ENCODE measurements around the gene ABR. TPM values are rescaled to one million over a fixed set of nuclear protein-coding genes. Genes with fewer than 3 reads are reported as not detected.

Gene ABR
- total RNA-seq, 1 experiment from 2014 or later = 5.6 TPM

GRCh38 chr17:1021147-1021546 lies 158.6 kb downstream of the ABR start:
- H3K4me3 ChIP-seq = no peak overlapping the region
- DNase-seq = no peak
- no peak overlapping the region for H3K27ac ChIP-seq
- H3K4me1 ChIP-seq = no peaks in the 10 kb centered on the region
- H3K9me3 ChIP-seq (replicated peaks) = no peaks in the 10 kb centered on the region
- H3K27me3 ChIP-seq = no peaks in the 10 kb centered on the region
- H3K36me3 ChIP-seq = no peaks in the 10 kb centered on the region

- Histone ChIP-seq H3K27ac (no peak overlapping the region), H3K4me1 (no peaks in the 10 kb centered on the region), H3K9me3 (replicated peaks) (no peaks in the 10 kb centered on the region), H3K36me3 (no peaks in the 10 kb centered on the region), H3K4me3 (no peak overlapping the region), H3K27me3 (no peaks in the 10 kb centered on the region)
- DNase-seq = no peak
Observed at GRCh38 chr17:1019451-1019850, 160.3 kb downstream of the ABR start.

- no peak overlapping the region for H3K27ac ChIP-seq
Observed at GRCh38 chr17:1018547-1018946, 161.2 kb downstream of the ABR start.

GRCh38 chr17:1013729-1014090 lies 166.1 kb downstream of the ABR start:
- no peaks in the 10 kb centered on the region for H3K27me3 ChIP-seq
- peaks cover 8% of the 10 kb centered on the region; the same call in 1 of the 2 replicates for H3K4me1 ChIP-seq
- no peak overlapping the region for H3K27ac ChIP-seq
- DNase-seq = no peak
- H3K9me3 ChIP-seq (replicated peaks) = no peaks in the 10 kb centered on the region
- H3K4me3 ChIP-seq = no peak overlapping the region
- no peaks in the 10 kb centered on the region for H3K36me3 ChIP-seq

More at GRCh38 chr17:1018547-1018946, 161.2 kb downstream of the ABR start:
- no peaks in the 10 kb centered on the region for H3K27me3 ChIP-seq
- H3K9me3 ChIP-seq (replicated peaks) = no peaks in the 10 kb centered on the region
- DNase-seq = no peak
- H3K4me3 ChIP-seq = no peak overlapping the region
- H3K4me1 ChIP-seq = no peaks in the 10 kb centered on the region
- H3K36me3 ChIP-seq = no peaks in the 10 kb centered on the region

GRCh38 chr17:1012823-1013728 lies 166.7 kb downstream of the ABR start:
- Histone ChIP-seq H3K36me3 (no peaks in the 10 kb centered on the region), H3K9me3 (replicated peaks) (no peaks in the 10 kb centered on the region), H3K27ac (no peak overlapping the region), H3K4me1 (peaks cover 8% of the 10 kb centered on the region; the same call in 1 of the 2 replicates), H3K27me3 (no peaks in the 10 kb centered on the region), H3K4me3 (no peak overlapping the region)
- DNase-seq = no peak

GRCh38 chr17:1011760-1012735 lies 167.7 kb downstream of the ABR start:
- no peak for DNase-seq
- H3K36me3 ChIP-seq = no peaks in the 10 kb centered on the region
- no peak overlapping the region for H3K27ac ChIP-seq
- no peak overlapping the region for H3K4me3 ChIP-seq
- H3K27me3 ChIP-seq = no peaks in the 10 kb centered on the region
- peaks cover 8% of the 10 kb centered on the region; the same call in 1 of the 2 replicates for H3K4me1 ChIP-seq
- H3K9me3 ChIP-seq (replicated peaks) = no peaks in the 10 kb centered on the region

- Histone ChIP-seq H3K36me3 (no peaks in the 10 kb centered on the region), H3K4me3 (no peak overlapping the region), H3K4me1 (peaks cover 8% of the 10 kb centered on the region; the same call in 1 of the 2 replicates)
Observed at GRCh38 chr17:1011138-1011537, 168.6 kb downstream of the ABR start.

GRCh38 chr17:1010586-1010985 lies 169.2 kb downstream of the ABR start:
- Histone ChIP-seq H3K36me3 (no peaks in the 10 kb centered on the region), H3K27me3 (no peaks in the 10 kb centered on the region), H3K4me1 (peaks cover 8% of the 10 kb centered on the region; the same call in 1 of the 2 replicates), H3K4me3 (no peak overlapping the region), H3K27ac (no peak overlapping the region), H3K9me3 (replicated peaks) (no peaks in the 10 kb centered on the region)
- DNase-seq = no peak

More at GRCh38 chr17:1011138-1011537, 168.6 kb downstream of the ABR start:
- no peaks in the 10 kb centered on the region for H3K27me3 ChIP-seq
- DNase-seq = no peak
- H3K9me3 ChIP-seq (replicated peaks) = no peaks in the 10 kb centered on the region
- H3K27ac ChIP-seq = no peak overlapping the region

- Histone ChIP-seq H3K4me1 (peaks cover 8% of the 10 kb centered on the region; the same call in 1 of the 2 replicates), H3K36me3 (no peaks in the 10 kb centered on the region), H3K4me3 (no peak overlapping the region)
Observed at GRCh38 chr17:1010086-1010450, 169.7 kb downstream of the ABR start.

GRCh38 chr17:1009229-1010085 lies 170.3 kb downstream of the ABR start:
- no peak overlapping the region for H3K27ac ChIP-seq
- no peak overlapping the region for H3K4me3 ChIP-seq
- H3K9me3 ChIP-seq (replicated peaks) = no peaks in the 10 kb centered on the region
- H3K36me3 ChIP-seq = no peaks in the 10 kb centered on the region; the same call in 1 of the 2 replicates
- peak; percentile 44 to 59 for DNase-seq
- no peaks in the 10 kb centered on the region for H3K27me3 ChIP-seq
- H3K4me1 ChIP-seq = peaks cover 8% of the 10 kb centered on the region; the same call in 1 of the 2 replicates

More at GRCh38 chr17:1010086-1010450, 169.7 kb downstream of the ABR start:
- H3K27me3 ChIP-seq = no peaks in the 10 kb centered on the region
- DNase-seq = no peak
- H3K9me3 ChIP-seq (replicated peaks) = no peaks in the 10 kb centered on the region
- no peak overlapping the region for H3K27ac ChIP-seq

GRCh38 chr17:1008008-1008761 lies 171.6 kb downstream of the ABR start:
- Histone ChIP-seq H3K27ac (no peak overlapping the region), H3K4me3 (no peak overlapping the region), H3K9me3 (replicated peaks) (no peaks in the 10 kb centered on the region), H3K27me3 (no peaks in the 10 kb centered on the region), H3K4me1 (peaks cover 14% of the 10 kb centered on the region), H3K36me3 (peaks cover 4% of the 10 kb centered on the region)
- DNase-seq = no peak

- H3K27me3 ChIP-seq = no peaks in the 10 kb centered on the region
- no peaks in the 10 kb centered on the region for H3K9me3 ChIP-seq (replicated peaks)
- no peak overlapping the region for H3K4me3 ChIP-seq
- H3K36me3 ChIP-seq = peaks cover 9% of the 10 kb centered on the region
- peaks cover 21% of the 10 kb centered on the region for H3K4me1 ChIP-seq
- no peak overlapping the region for H3K27ac ChIP-seq
- no peak for DNase-seq
Observed at GRCh38 chr17:1007310-1008007, 172.3 kb downstream of the ABR start.

- Histone ChIP-seq H3K27me3 (no peaks in the 10 kb centered on the region), H3K27ac (no peak overlapping the region), H3K9me3 (replicated peaks) (no peaks in the 10 kb centered on the region), H3K36me3 (peaks cover 19% of the 10 kb centered on the region), H3K4me1 (peaks cover 35% of the 10 kb centered on the region), H3K4me3 (no peak overlapping the region)
- no peak for DNase-seq
Observed at GRCh38 chr17:1006054-1006453, 173.7 kb downstream of the ABR start.

Data from SJCRH30 (cell line).